Activated CD8-positive, alpha-beta memory T cell treated with anti-CD3 and anti-CD28 coated beads for 36 hours (primary cell): ENCODE data around the gene STAT6. TPM values are rescaled to one million over a fixed set of nuclear protein-coding genes. Genes with fewer than 3 reads are reported as not detected.

Experiments
- CTCF ChIA-PET: fragments of 350-600 bp; sonication (Branson Sonifier 250); formaldehyde crosslinking; loops from one replicate; lab custom pipeline; 2021; ENCODE audit warnings: antibody characterized with exemption; lab: Charles Lee
- POLR2A ChIA-PET: fragments of 350-600 bp; sonication (Branson Sonifier 250); formaldehyde crosslinking; loops from one replicate; lab custom pipeline; 2021; ENCODE audit warnings: antibody characterized with exemption; lab: Charles Lee
- total RNA-seq, 2 experiments: library from RNA; stranded (reverse); gene quantifications; one replicate each; pipeline ENCODE4 v1.2.3, GENCODE V29; 2021

Gene STAT6
- total RNA-seq, 2 experiments from 2014 or later = 260 to 266 TPM

- ChIA-PET CTCF (interaction anchor here (0.6 to 5.6 kb wide), 36 partner anchors 13 to 585 kb away, joined by 3 to 83 read pairs (median 5); partner anchors contain the start of genes LRP1, NAB2, NEMP1 and SHMT2), POLR2A (interaction anchor here (0.5 to 4.0 kb wide), 21 partner anchors 12 to 435 kb away, joined by 3 to 31 read pairs (median 5); partner anchors contain the start of genes LRP1, NAB2 and NEMP1)
Observed at GRCh38 chr12:57112492-57113294, 1.5 kb upstream of the STAT6 start.

DNA sequence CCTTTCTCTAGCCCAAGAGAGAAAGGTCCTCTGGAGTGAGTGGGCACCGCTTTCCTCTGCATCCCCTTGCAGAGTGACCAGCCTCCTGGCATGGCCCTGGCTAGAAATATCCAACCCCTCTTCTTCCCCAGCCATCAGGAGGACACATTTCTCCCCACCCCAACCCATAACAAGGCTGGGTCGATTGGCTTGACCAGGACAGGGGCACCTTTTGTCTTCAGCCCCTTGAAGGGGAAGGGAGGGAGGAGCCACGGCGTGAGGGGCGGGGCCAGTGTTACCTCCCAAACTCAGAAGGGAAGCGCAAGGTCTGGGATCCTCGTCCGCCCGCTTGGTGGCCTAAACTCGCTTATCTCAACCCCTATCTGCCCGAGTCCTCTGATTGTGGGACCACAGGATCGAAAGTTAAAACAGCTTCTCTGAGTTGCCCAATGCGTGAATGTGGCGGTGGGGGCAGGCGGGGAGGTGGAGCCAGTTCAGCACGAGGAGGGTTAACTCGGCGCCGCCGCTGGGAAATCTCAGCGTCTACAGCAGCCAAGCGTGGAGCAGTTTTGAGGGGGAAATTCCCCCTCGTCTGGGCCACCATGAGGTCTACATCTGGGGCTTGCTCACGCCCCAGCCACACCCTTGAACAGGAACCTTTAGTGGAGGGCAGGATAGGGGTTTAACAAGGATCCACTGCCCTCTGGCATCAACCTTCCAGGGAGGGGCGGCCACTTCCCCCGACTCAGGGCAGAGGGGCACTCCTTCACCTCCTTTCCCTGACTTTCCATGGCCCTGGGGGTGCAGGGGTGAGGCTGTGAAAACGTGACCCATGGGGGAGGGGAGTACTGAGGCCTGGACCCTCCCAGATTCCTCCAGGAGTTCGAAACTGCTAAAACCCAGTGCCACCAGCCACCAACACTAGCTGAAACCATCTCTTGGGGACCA, 795 bp downstream of the STAT6 start:
- ChIA-PET POLR2A (interaction anchor here (0.6 to 4.0 kb wide), 9 partner anchors 9 to 481 kb away, joined by 3 to 31 read pairs (median 15); partner anchors contain the start of genes LRP1, NAB2 and NEMP1), CTCF (interaction anchor here (0.7 to 5.6 kb wide), 16 partner anchors 9 to 132 kb away, joined by 3 to 83 read pairs (median 10); partner anchors contain the start of genes LRP1, NAB2 and ZBTB39)

DNA sequence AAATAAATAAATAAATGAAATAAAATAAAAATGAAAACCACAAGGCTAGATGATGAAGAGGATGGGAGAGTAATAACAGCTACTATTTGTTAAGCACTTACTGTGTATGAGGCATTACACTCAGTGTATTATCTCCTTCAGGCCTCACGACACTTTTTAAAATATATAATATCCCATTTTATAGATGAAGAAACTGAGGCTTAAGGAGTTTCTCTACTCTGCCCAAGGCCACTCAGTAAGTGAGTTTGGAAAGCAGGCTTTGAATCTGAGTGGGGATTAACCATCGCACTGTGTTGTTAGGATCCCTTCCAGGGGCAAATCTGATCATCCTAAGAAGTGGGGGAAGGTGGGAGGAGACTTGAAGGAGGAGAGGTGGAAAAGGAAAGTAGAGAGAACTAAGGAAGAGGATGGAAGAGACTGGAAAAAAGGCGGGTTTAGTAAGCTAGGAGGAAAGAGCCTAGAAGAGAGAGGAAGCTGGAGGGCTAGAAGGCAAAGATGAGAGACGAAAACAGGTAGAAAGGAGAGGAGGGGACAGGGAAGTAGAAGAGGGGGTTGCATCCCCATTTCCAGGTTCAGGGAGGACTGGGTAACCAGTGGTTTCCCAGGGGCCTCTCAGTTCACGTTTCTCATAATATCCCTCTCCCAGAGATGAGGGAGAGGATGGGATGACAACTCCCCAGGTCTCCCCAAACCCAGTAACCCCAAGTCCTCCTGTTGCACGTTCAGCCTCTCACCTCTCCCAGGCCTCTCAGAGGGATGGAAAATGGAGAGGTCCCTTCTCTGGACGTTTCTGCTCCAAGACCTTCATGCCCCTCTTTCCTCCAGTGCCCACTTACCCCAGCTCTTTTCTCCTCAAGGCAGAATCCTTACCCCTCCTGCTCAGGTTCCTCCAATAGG, 1.7 kb downstream of the STAT6 start:
- ChIA-PET CTCF (interaction anchor here (0.5 to 5.6 kb wide), 8 partner anchors 8 to 105 kb away, joined by 3 to 83 read pairs (median 16); partner anchors contain the start of genes LRP1 and NAB2), POLR2A (interaction anchor here (0.9 to 4.0 kb wide), 4 partner anchors 10 to 44 kb away, joined by 3 to 31 read pairs (median 21); partner anchors contain the start of gene NEMP1)

DNA sequence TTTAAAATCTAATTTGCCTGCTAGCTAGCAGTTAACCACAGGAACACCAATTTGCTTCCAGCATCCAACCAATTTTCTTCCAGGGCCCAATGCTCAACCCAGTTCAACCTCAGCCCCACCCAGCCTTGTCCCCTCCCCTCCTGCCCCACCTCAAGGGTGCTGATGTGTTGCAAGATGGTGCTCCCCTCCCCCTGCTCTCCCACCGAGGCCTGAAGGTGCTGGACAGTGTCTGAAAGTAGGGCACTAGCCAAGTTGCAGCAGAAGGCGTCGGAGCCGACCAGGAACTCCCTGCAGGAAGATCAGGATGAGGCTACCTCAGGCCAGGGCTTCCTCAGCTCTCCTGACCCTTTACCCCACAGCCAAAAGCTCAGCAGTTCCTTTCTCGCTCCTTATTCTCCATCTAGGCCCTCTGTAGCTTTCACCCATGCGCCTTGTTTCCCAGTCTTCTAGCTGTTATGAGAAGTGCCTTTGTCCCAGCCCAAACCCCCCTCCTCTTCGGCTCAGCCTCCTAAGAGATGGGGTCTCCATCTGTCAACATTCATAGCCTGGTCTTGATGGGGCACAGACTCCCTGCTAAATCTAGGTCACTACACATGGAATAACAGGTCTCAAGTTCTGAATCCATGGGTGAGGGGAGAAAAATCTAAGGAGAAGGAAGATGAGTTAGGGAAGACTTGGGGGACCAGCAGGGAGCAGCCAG, 3.6 kb downstream of the STAT6 start:
- CTCF ChIA-PET = interaction anchor here (0.8 to 5.6 kb wide), 7 partner anchors 12 to 75 kb away, joined by 4 to 83 read pairs (median 6); partner anchors contain the start of genes LRP1 and NAB2
- POLR2A ChIA-PET = no interaction called here

- POLR2A ChIA-PET = interaction anchor here (1.4 kb wide), 1 partner anchor 8 kb away, joined by 4 read pairs; no protein-coding TSS in a partner anchor
Observed at GRCh38 chr12:57106021-57106708, 5.0 kb downstream of the STAT6 start.

DNA sequence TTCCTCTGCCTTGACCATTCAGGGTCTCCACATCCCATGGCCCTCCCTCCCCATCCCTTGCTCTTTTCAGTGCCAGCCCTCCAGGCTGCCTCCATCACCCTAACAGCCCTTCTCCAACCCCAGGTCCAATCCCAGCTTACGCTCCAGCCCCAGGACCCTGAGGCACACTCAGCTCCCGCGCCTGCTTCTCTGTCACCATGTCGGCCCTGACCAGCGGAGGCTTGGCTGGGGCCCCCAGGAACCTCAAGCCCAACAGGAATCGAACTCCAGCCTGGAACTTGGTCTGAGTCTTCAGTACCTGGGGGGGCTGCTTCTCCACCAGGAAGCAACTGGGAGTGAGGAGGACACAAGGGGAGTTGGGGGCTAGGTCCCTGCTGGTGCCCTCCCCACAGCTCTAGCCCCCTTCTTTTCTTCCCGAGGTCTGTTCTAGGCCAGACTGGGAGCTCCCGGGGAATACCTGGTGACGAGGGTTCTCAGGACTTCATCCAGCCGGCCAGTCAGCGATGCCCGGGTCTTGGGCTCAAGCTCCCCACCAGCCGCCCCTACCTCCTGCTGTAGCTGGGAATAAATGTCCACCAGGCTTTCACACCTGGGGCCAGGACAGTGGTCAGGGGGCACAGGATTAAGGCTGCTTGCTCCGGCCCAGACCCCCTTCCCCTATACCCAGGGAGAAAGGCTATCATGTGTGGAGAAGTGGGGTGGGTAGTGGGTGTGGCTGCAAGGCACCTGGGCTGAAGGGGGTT, 6.0 kb downstream of the STAT6 start:
- ChIA-PET POLR2A (no interaction called here), CTCF (interaction anchor here (0.9 to 1.6 kb wide), 3 partner anchors 17 to 134 kb away, joined by 3 to 5 read pairs (median 3); partner anchors contain the start of gene NAB2)

More at GRCh38 chr12:57106021-57106708, 5.0 kb downstream of the STAT6 start:
- CTCF ChIA-PET = interaction anchor here (1.3 to 2.5 kb wide), 2 partner anchors 14 to 17 kb away, joined by 6 read pairs; partner anchors contain the start of gene NAB2

- POLR2A ChIA-PET = interaction anchor here (0.8 to 1.4 kb wide), 2 partner anchors 10 to 26 kb away, joined by 3 to 4 read pairs; partner anchors contain the start of gene NEMP1
- CTCF ChIA-PET = interaction anchor here (0.9 to 3.5 kb wide), 5 partner anchors 11 to 135 kb away, joined by 3 to 9 read pairs (median 3); partner anchors contain the start of gene NAB2
Observed at GRCh38 chr12:57104292-57104910, 6.8 kb downstream of the STAT6 start.

DNA sequence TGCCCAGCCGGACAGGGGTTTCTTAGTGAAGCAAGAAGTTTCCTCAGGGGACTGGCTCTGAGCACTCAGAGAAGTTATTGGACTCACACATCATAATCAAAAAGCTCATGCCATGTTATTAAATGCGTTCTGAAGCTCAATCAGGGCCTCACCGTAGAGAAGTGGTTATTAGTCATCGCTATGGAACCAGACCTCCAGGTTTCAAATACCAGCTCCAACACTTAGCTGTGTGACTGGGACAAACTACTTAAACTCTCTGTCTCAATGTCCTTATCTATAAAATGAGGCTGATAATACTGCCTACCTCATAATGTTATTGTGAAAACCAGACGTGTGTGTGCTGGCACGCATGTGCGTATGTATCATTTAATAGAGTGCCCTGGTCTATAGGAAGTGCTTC, 7.3 kb downstream of the STAT6 start:
- CTCF ChIA-PET = interaction anchor here (0.9 to 3.5 kb wide), 3 partner anchors 10 to 135 kb away, joined by 3 to 9 read pairs (median 3); no protein-coding TSS in a partner anchor
- POLR2A ChIA-PET = interaction anchor here (0.8 to 1.4 kb wide), 2 partner anchors 10 to 25 kb away, joined by 3 to 4 read pairs; partner anchors contain the start of gene NEMP1

DNA sequence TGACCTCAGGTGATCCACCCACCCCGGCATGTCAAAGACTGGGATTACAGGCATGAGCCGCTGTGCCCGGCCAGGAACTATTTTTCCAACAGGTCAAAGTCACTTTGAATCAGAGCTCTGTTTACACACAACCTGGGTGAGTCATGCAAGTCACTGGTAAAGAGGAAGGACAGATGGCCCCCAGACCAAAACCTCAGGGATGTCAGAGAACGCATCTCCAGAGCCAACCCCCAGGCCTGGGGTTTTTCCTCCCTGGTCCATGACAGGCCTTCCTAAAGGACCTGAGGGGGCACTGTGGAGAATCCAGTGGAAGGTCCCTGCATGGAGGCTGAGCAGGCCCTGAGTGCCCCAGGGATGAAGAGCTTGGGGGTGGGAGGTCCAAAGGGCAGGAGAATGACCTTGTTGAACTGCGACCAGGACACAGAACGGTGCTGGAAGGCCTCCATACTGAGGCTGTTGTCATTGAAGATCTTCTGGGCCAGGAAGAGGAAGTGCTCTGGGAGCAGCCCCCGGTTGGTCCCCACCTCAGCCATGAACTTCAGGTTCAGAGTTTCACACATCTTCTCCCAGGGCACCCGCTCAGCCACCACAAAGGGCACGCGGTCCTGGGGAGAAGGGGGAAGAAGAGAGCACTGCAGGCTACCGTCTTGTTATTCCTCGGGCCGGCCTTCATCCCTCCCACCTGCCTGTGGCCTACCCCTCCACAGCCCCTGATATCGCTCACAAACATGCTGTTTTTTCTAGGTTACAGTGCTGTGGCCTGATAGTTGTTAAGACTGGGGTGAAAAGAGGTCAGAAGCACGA, 9.1 kb downstream of the STAT6 start:
- CTCF ChIA-PET = interaction anchor here (0.7 to 3.5 kb wide), 3 partner anchors 8 to 10 kb away, joined by 3 to 10 read pairs (median 9); partner anchors contain the start of gene STAT6
- POLR2A ChIA-PET = interaction anchor here (0.7 to 1.0 kb wide), 2 partner anchors 9 to 15 kb away, joined by 3 read pairs; no protein-coding TSS in a partner anchor

- POLR2A ChIA-PET = interaction anchor here (0.6 to 1.6 kb wide), 4 partner anchors 10 to 29 kb away, joined by 3 to 5 read pairs (median 4); partner anchors contain the start of gene NAB2
Observed at GRCh38 chr12:57099766-57100165, 11.4 kb downstream of the STAT6 start.

GRCh38 chr12:57099047-57099714, 12.0 kb downstream of the STAT6 start:
- ChIA-PET POLR2A (interaction anchor here (0.6 to 1.4 kb wide), 3 partner anchors 10 to 29 kb away, joined by 3 to 5 read pairs (median 4); partner anchors contain the start of gene NAB2), CTCF (interaction anchor here (1.0 to 2.2 kb wide), 4 partner anchors 9 to 30 kb away, joined by 3 to 6 read pairs (median 4); no protein-coding TSS in a partner anchor)

More at GRCh38 chr12:57099766-57100165, 11.4 kb downstream of the STAT6 start:
- CTCF ChIA-PET = interaction anchor here (1.0 to 2.2 kb wide), 4 partner anchors 10 to 31 kb away, joined by 3 to 6 read pairs (median 4); no protein-coding TSS in a partner anchor

GRCh38 chr12:57098546-57098945, 12.6 kb downstream of the STAT6 start:
- ChIA-PET CTCF (interaction anchor here (2.2 kb wide), 1 partner anchor 29 kb away, joined by 6 read pairs; no protein-coding TSS in a partner anchor), POLR2A (interaction anchor here (1.2 to 1.4 kb wide), 2 partner anchors 9 to 14 kb away, joined by 3 to 5 read pairs; partner anchors contain the start of gene NAB2)

DNA sequence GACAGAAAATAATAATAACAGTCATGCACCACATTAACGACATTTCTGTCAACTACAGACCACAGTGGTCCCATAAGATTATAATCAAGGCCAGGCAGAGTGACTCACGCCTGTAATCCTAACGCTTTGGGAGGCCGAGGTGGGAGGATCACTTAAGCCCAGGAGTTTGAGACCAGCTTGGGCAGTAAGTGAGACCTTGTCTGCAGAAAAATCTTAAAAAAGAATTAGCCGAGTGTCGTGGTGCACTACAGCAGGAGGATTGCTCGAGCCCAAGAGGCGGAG, 13.7 kb downstream of the STAT6 start:
- CTCF ChIA-PET = interaction anchor here (0.8 to 1.7 kb wide), 3 partner anchors 15 to 28 kb away, joined by 3 to 6 read pairs (median 6); no protein-coding TSS in a partner anchor
- POLR2A ChIA-PET = interaction anchor here (0.6 to 1.6 kb wide), 4 partner anchors 9 to 20 kb away, joined by 3 to 4 read pairs (median 4); no protein-coding TSS in a partner anchor
